Activated T-cell treated with anti-CD3 and anti-CD28 coated beads for 24 hours (primary cell): ENCODE data around the gene TRABD2A.
"Not testable (repeated sequence)": the region's sequence is repeated elsewhere in the genome, so short reads cannot be mapped to it uniquely, and the experiment has no call there.

ENCODE experiments used
- DNase-seq: peaks from one replicate; pipeline ENCODE4 v3.0.0-alpha.2; 2020; ENCODE audit warnings: low read depth

TRABD2A gene

DNA sequence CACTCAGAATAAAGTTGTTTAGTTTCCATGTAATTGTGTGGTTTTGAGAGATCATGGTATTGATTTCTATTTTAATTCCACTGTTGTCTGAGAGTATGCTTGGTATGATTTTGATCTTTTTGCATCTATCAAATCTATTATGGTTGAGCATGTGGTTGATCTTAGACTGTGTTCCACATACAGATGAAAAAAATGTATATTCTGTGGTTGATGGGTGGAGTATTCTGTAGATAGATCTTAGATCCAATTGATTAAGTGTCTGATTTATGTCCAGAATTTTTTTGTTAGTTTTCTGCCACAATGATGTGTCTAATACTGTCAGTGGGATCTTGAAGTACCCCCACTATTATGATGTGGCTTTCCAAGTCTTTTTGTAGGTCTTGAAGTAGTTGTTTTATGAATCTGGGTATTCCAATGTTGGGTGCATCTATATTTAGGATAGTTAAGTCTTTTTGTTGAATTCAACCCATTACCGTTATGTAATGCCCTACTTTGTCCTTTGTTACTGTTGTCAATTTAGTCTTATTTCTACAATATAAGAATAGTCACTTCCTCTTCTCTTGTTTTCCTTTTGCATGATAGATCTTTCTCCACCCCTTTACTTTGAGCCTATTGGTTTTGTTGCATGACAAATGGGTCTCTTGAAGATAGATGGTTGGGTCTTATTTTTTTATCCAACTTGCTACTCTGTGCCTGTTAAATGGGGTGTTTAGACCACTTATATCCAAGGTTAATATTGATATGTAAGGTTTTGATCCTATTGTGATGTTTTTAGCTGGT lies 101.8 kb downstream of the TRABD2A start:
- no peak for DNase-seq

DNA sequence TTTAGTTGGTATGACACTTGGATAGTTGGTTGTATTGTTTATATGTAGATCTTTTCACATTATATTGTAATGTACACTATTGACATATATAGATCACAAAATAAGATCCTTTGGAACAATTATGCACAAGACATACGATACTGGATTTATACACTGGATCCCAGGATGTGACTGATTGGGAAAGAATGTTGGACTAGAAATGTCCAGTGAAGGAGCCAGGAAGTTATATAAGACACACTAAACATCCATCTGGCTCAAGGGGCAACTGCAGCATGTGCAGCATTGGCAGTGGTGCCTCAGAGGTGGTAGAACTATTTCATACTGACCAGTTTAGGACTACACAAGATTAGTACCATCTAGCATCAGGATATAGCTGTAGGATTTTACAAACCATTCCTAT lies 104.9 kb downstream of the TRABD2A start:
- DNase-seq: no peak

GRCh38 chr2:84773562-84773961 lies 107.3 kb downstream of the TRABD2A start:
- DNase-seq: not testable (repeated sequence)
